Measurements from ENCODE around the gene TMEM178B.

TMEM178B gene

DNA sequence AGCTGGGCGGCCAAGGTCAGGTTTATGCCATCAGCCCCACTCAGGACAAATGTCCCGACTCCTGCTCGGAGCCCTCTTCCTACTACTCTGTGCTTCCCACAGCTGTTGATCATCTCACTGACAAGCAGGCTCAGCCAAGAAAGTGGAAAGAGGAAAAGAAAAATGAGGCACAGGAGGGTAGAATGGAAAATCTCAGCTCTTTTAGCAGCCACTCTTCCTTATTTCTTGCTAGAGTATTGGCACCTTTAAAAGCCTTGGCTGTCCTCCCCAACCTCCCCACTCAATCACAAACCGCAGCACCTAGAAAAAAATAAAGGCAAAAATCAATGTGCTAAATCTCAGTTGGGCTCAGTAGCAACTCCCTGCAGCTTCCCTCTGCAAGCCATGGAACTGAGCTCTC lies 442.1 kb downstream of the TMEM178B start:
- H3K4me3 ChIP-seq (ENCODE audit: low read length): no peak overlapping the region
- no peak for DNase-seq (ENCODE audit: low read depth)
- TF ChIP-seq, protein P1, sequence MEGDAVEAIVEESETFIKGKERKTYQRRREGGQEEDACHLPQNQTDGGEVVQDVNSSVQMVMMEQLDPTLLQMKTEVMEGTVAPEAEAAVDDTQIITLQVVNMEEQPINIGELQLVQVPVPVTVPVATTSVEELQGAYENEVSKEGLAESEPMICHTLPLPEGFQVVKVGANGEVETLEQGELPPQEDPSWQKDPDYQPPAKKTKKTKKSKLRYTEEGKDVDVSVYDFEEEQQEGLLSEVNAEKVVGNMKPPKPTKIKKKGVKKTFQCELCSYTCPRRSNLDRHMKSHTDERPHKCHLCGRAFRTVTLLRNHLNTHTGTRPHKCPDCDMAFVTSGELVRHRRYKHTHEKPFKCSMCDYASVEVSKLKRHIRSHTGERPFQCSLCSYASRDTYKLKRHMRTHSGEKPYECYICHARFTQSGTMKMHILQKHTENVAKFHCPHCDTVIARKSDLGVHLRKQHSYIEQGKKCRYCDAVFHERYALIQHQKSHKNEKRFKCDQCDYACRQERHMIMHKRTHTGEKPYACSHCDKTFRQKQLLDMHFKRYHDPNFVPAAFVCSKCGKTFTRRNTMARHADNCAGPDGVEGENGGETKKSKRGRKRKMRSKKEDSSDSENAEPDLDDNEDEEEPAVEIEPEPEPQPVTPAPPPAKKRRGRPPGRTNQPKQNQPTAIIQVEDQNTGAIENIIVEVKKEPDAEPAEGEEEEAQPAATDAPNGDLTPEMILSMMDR (conservative IDR thresholded peaks at IDR 0.05; ENCODE audit: low read depth, low read length): no peak

DNA sequence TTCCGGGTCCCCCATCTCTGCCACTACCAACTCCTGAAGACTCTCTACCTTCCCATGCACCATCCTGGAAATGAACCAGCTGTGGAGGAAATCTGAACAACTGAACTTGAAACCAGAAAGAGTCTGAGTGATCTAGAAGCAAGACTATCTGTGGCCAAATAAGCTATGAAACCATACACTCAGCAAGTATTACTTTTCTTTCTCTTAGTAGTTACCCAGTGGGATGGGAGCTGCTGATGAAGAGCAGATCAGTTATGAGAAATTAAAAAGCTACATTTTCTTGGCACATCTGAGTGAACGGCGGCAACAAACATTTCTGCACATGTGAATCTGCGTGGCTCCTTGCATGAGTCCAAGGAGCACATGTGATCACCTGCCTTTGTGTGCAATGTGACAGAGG lies 445.8 kb downstream of the TMEM178B start:
- H3K4me3 ChIP-seq (ENCODE audit: low read length): no peak overlapping the region
- TF ChIP-seq, protein P1 (conservative IDR thresholded peaks at IDR 0.05; ENCODE audit: low read depth, low read length): no peak
- DNase-seq (ENCODE audit: low read depth): no peak

DNA sequence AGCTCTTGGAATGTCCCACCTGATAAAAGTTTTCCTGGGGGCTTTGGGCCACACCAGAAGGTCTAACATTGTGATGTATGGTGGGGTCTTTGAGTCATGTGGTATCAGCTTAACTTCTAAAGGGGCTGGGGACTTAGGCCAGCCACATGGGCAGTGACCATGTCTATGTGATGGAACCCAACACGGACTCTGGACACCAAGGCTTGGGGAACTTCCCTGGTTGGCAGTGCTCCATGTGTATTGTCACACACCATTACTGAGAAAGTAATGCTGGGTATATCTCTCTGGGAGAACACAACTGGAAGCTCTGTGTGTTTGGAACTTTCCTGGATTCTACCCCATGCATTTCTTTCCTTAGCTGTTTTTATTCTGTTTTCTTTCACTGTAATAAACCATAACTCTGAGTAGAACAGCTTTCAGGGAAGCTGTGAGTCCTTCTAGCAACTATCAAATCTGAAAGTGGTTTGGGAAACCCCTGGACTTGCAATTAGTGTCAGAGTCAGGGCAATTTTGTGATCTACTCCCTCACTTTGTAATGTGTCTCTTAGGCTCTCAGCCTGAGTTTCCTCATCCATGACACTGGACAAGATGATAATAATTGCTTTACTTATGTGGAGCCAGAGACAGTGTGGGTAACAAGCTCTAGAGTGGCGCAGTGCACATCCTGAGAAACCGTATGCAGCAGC lies 448.9 kb downstream of the TMEM178B start:
- DNase-seq (ENCODE audit: low read depth): no peak
- H3K4me3 ChIP-seq (ENCODE audit: low read length): no peak overlapping the region

DNA sequence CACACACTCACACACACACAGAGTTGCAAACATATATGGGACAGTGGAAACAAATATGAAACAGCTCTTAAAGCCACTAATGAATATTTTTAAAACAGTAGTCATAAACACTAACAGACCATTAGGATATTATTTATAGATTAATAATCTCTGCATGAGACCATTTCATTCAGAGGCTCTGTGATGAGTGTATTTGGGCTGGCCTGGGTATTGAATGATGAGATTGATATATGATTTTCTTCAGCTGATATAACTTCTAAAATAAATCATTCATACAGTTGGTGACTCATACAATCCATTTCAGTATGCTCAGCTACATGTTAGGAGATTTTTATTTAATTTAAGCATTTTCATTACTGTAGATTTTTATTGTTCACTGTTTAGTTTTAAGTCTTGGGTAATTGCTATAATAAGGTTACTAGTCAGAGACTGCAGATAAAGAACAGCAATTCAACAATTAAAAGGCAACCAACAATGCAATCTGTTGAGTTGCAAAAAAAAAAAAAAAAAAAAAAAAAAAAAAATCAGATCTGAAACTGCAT lies 452.2 kb downstream of the TMEM178B start:
- DNase-seq (ENCODE audit: low read depth): no peak
- TF ChIP-seq, protein P1 (conservative IDR thresholded peaks at IDR 0.05; ENCODE audit: low read depth, low read length): no peak
- H3K4me3 ChIP-seq (ENCODE audit: low read length): no peak overlapping the region

More for the DNA sequence above, 448.9 kb downstream of the TMEM178B start:
- TF ChIP-seq, protein P1 (conservative IDR thresholded peaks at IDR 0.05; ENCODE audit: low read depth, low read length): no peak

DNA sequence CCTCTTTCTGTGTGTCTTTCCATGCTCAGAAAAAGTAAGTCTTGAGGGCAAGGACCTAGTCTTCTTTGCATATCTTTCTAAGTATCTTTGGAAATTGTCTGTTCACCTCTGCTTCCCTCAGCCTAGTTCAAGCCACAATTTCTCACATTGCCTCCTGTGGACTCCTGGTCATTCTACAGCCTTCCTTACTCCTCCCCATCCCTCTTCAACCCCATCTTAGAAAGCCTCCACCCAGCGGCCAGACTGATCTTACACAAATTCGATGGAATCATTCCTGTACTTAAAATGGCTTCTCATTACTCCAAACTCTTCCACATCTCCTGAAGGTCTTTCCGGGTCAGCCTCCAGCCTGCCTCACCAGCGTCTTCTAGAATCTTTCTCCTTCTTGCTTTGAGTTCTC lies 453.2 kb downstream of the TMEM178B start:
- no peak overlapping the region for H3K4me3 ChIP-seq (ENCODE audit: low read length)
- TF ChIP-seq, protein P1 (conservative IDR thresholded peaks at IDR 0.05; ENCODE audit: low read depth, low read length): no peak
- DNase-seq (ENCODE audit: low read depth): no peak

DNA sequence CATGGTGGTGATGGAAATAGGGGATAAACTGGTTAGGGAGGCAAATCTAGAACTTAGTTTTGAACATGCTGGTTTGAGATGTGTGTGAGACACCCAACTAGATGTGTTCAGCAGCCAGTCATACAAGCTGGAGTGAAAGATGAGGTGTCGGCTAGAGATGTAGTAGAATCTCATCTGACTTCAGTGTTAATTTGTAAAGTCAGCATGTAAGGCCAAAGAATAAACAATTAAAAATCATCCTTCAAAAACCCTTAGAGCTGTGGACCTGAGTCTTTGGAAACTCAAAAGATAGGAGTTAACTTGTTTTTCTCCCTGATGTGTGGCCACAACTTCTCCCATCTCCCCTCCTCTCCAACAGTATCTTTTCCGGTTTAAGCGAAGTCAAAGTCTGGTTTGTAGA lies 454.5 kb downstream of the TMEM178B start:
- no peak overlapping the region for H3K4me3 ChIP-seq (ENCODE audit: low read length)
- no peak for DNase-seq (ENCODE audit: low read depth)
- TF ChIP-seq, protein P1 (conservative IDR thresholded peaks at IDR 0.05; ENCODE audit: low read depth, low read length): no peak

Measured in retinal pigment epithelial cell (primary cell).